ENCODE data around the gene MAGEB3.

DNA sequence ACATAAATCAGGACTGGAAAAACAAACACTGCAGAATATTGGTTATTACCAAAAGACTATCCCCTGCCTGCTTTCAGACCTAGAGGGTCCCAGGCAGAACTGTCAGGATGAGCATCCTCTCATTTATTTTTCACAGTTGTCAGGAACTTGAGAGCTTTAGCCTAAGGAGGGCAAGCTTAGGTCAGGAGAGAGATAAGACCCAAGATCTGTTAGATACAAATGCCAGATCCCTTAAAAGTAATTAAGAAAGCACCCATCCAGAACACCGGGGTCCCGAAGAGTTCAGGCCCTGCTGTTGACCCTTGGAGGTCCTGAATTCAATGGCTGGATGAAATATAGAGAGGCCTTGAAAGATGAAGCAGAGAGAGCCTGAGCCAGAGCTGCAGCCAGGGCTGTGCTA is 5.9 kb upstream of the MAGEB3 start:
- no peak for TF ChIP-seq MYC (IDR thresholded peaks at IDR 0.05; ENCODE audit: low read depth, low read length)
- TF ChIP-seq, protein P1, sequence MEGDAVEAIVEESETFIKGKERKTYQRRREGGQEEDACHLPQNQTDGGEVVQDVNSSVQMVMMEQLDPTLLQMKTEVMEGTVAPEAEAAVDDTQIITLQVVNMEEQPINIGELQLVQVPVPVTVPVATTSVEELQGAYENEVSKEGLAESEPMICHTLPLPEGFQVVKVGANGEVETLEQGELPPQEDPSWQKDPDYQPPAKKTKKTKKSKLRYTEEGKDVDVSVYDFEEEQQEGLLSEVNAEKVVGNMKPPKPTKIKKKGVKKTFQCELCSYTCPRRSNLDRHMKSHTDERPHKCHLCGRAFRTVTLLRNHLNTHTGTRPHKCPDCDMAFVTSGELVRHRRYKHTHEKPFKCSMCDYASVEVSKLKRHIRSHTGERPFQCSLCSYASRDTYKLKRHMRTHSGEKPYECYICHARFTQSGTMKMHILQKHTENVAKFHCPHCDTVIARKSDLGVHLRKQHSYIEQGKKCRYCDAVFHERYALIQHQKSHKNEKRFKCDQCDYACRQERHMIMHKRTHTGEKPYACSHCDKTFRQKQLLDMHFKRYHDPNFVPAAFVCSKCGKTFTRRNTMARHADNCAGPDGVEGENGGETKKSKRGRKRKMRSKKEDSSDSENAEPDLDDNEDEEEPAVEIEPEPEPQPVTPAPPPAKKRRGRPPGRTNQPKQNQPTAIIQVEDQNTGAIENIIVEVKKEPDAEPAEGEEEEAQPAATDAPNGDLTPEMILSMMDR (IDR thresholded peaks at IDR 0.05; ENCODE audit: extremely low read depth in 1 of 2, insufficient read depth in 1 of 2, low read depth in 1 of 2, low read length in 2 of 2): no peak
